Forelimb muscle (tissue), 1 donor: ENCODE results near the gene SNX20. TPM values are rescaled to one million over a fixed set of nuclear protein-coding genes. Genes with fewer than 3 reads are reported as not detected.

ENCODE experiments used
- DNase-seq: peaks from one replicate; pipeline ENCODE4 v3.0.0-alpha.2; 2013; ENCODE audit warnings: low read depth
- polyA plus RNA-seq: library from polyadenylated mRNA; unstranded; fragments of 120-200 nt; gene quantifications from one replicate; pipeline ENCODE4 v1.2.1, GENCODE V29; 2013; ENCODE audit not compliant: insufficient read length

SNX20 gene
- polyA plus RNA-seq, 1 donor, result 1.6 TPM

GRCh38 chr16:50635505-50636392, 45.4 kb downstream of the SNX20 start:
- no peak for DNase-seq

GRCh38 chr16:50634947-50635346, 46.2 kb downstream of the SNX20 start:
- no peak for DNase-seq

GRCh38 chr16:50634090-50634489, 47.0 kb downstream of the SNX20 start:
- DNase-seq, result no peak

- DNase-seq, result no peak
Measured at GRCh38 chr16:50632927-50633800, 47.9 kb downstream of the SNX20 start.

- no peak for DNase-seq
Measured at GRCh38 chr16:50631985-50632576, 49.0 kb downstream of the SNX20 start.

GRCh38 chr16:50631249-50631984, 49.7 kb downstream of the SNX20 start:
- DNase-seq, result no peak

- no peak for DNase-seq
Measured at GRCh38 chr16:50630394-50631020, 50.6 kb downstream of the SNX20 start.

GRCh38 chr16:50629334-50629733, 51.8 kb downstream of the SNX20 start:
- DNase-seq, result no peak

- no peak for DNase-seq
Measured at GRCh38 chr16:50628156-50628802, 52.8 kb downstream of the SNX20 start.

GRCh38 chr16:50627419-50627818, 53.7 kb downstream of the SNX20 start:
- no peak for DNase-seq

- no peak for DNase-seq
Measured at GRCh38 chr16:50626868-50627267, 54.2 kb downstream of the SNX20 start.

- no peak for DNase-seq
Measured at GRCh38 chr16:50625374-50625773, 55.7 kb downstream of the SNX20 start.

- DNase-seq, result no peak
Measured at GRCh38 chr16:50624449-50624970, 56.6 kb downstream of the SNX20 start.

GRCh38 chr16:50622643-50623369, 58.3 kb downstream of the SNX20 start:
- no peak for DNase-seq

- no peak for DNase-seq
Measured at GRCh38 chr16:50622029-50622428, 59.1 kb downstream of the SNX20 start.
